ENCODE measurements around the gene TMEM108.

DNA sequence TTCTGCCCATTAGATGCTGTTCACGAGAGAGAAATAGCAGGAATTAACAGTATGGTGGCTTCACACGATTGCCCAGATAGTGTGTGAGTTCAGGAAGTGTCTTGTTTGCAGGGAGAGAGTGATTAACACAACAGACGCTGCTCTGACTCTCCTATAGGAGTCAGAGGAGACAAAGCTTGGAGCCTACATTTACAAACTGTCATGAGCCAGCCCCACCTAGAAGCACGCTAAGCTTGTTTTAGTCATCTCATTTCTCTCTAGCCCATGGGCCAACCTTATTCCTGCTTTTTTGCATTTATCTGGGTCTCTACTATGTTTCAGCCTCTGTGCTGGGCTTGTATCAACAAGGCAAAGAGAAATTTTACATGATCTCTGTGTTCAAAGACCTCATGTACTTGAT, 233.3 kb downstream of the TMEM108 start:
- TF ChIP-seq, protein P1, sequence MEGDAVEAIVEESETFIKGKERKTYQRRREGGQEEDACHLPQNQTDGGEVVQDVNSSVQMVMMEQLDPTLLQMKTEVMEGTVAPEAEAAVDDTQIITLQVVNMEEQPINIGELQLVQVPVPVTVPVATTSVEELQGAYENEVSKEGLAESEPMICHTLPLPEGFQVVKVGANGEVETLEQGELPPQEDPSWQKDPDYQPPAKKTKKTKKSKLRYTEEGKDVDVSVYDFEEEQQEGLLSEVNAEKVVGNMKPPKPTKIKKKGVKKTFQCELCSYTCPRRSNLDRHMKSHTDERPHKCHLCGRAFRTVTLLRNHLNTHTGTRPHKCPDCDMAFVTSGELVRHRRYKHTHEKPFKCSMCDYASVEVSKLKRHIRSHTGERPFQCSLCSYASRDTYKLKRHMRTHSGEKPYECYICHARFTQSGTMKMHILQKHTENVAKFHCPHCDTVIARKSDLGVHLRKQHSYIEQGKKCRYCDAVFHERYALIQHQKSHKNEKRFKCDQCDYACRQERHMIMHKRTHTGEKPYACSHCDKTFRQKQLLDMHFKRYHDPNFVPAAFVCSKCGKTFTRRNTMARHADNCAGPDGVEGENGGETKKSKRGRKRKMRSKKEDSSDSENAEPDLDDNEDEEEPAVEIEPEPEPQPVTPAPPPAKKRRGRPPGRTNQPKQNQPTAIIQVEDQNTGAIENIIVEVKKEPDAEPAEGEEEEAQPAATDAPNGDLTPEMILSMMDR (optimal IDR thresholded peaks at IDR 0.05 in 1 of 3, IDR thresholded peaks at IDR 0.05 in 1 of 3, conservative IDR thresholded peaks at IDR 0.05 in 1 of 3; ENCODE audit: extremely low read depth in 1 of 3, insufficient read depth in 2 of 3, low read length in 3 of 3) = peak in 1 of 3 experiments; percentile 10
- no peak for TF ChIP-seq EZH2 (IDR thresholded peaks at IDR 0.05; ENCODE audit: low read length)

All from keratinocyte (primary cell).